G401 (cell line): ENCODE results near the gene MOV10. TPM values are rescaled to one million over a fixed set of nuclear protein-coding genes. Genes with fewer than 3 reads are reported as not detected.
"Not testable (repeated sequence)": the region's sequence is repeated elsewhere in the genome, so short reads cannot be mapped to it uniquely, and the experiment has no call there.

ENCODE experiments used
- DNase-seq: peaks from one replicate; pipeline ENCODE4 v3.0.0-alpha.2; 2015; ENCODE audit warnings: low spot score
- in situ Hi-C: cut with HindIII; loops from 2 replicates; pipeline ENCODE4 v1.10.0; 2016; ENCODE audit warnings: low sequenced_read_pairs, mixed read lengths
- total RNA-seq: library from RNA; depleted of rRNA; stranded (reverse); fragments of >200 nt; shearing (Covaris generic); gene quantifications from 2 replicates; pipeline ENCODE4 v1.2.3, GENCODE V29; 2014; rRNA removed

Gene MOV10
- total RNA-seq, 1 experiment from 2014 or later: 61.1 TPM

DNA sequence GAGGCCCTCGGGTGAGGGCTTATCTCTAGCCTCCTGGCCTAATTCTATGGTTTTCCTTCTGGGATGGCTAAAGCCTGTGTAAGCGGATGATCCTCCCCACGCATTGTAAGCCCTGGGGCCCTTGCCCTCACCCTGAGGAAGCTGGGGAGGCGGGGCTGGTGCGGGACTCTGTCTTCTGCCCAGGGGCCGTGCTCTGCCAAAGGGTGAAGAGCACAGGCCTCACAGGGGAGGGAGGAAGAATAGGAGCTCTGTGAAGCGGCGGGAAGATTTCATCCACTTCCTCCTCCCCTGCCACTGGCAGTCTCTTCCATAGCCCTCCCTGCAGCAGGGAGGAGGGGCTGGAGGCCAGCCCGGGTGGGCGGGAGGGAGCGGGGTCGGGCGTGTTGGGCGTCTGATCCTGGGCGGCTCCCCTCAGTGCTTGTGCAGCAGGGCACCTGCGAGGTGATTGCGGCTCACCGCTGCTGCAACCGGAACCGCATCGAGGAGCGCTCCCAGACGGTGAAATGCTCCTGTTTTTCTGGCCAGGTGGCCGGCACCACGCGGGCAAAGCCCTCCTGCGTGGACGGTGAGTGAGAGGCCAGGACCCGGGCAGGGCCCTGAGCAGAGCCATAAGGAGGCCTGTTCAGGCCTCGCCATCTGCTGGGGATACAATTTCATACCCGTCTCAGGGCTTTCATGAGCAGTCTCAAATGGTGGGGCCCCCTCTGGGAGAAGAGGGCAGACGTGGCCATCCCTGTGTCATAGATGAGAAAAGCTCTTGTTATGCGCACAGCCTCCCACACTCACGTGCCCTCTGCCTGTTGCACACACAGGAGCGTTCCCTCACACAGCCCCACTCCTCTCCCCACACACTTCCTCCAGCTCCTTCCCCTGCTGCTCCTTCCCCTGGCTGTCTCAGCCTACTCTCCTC, 48.4 kb downstream of the MOV10 start:
- peak; percentile 62 for DNase-seq

DNA sequence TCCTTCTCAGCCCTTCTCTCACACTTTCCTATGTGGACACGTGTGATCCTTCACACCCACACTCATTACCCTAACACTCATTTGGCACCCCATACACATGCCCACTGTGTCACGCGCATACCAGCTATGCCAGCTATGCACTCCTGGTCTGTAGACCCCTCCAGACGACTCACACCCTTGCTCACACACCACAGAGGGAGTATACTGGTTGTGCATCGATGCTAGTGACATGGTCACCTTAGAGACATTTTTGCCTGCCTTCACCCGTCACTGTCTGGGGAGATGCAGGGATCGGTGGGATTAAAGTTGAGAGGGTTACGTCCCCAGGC, 49.0 kb downstream of the MOV10 start:
- in situ Hi-C loops: no loop called here
- no peak for DNase-seq

More for the DNA sequence above, 48.4 kb downstream of the MOV10 start:
- in situ Hi-C loops: no loop called here

DNA sequence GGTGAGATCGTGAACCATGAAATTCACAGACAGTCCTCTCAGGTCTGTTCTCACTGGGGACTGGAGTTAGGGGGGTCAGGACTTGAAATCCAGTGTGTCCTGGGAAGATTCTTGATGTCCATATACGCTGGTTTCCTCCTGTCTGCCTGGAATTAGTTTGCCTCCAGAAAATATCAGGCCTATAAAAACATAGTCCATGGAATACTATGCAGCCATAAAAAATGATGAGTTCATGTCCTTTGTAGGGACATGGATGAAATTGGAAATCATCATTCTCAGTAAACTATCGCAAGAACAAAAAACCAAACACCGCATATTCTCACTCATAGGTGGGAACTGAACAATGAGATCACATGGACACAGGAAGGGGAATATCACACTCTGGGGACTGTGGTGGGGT, 49.8 kb downstream of the MOV10 start:
- in situ Hi-C loops, DNase-seq: not testable (repeated sequence)

DNA sequence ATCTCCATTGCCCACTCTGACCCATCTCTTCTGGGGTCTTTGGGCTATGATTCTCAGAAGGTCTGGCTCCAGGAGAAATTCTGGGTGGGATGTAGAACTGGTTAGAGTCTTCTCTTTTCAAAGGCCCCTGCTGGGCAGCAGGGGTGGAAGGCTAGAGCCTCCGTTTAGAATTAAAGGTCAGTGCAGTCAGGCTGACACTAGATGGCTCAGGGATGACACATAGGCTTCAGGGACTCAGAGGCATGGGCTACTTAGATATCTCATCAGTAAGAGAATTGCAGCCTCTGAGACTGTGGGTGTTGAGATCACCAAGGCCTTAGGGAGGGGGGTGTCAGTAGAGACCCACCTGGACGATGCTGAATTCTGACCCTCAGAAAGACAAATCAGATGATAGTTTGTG, 53.3 kb downstream of the MOV10 start:
- no peak for DNase-seq
- in situ Hi-C loops: no loop called here

DNA sequence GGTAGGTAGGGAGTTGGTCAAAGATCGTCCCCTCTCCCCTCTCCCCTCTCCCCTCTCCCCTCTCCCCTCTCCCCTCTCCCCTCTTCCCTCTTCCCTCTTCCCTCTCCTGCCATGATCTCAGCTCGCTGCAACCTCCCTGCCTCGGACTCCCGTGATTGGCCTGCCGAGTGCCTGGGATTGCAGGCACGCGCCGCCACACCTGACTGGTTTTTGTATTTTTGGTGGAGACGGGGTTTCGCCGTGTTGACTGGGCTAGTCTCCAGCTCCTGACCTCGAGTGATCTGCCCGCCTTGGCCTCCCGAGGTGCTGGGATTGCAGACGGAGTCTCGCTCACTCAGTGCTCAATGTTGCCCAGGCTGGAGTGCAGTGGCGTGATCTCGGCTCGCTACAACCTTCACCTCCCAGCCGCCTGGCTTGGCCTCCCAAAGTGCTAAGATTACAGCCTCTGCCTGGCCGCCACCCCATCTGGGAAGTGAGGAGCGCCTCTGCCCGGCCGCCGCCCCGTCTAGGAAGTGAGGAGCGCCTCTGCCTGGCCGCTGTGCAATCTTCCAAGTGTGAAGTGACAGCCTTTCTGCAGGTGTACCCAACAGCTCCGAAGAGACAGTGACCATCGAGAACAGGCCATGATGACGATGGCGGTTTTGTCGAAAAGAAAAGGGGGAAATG, 54.0 kb downstream of the MOV10 start:
- in situ Hi-C loops: not testable (repeated sequence)

DNA sequence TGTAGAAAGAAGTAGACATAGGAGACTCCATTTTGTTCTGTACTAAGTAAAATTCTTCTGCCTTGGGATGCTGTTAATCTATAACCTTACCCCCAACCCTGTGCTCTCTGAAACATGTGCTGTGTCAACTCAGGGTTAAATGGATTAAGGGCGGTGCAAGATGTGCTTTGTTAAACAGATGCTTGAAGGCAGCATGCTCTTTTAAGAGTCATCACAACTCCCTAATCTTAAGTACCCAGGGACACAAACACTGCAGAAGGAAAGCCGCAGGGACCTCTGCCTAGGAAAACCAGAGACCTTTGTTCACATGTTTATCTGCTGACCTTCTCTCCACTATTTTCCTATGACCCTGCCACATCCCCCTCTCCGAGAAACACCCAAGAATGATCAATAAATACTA, 54.6 kb downstream of the MOV10 start:
- DNase-seq, in situ Hi-C loops: not testable (repeated sequence)

More for the DNA sequence above, 54.0 kb downstream of the MOV10 start:
- DNase-seq: not testable (repeated sequence)

DNA sequence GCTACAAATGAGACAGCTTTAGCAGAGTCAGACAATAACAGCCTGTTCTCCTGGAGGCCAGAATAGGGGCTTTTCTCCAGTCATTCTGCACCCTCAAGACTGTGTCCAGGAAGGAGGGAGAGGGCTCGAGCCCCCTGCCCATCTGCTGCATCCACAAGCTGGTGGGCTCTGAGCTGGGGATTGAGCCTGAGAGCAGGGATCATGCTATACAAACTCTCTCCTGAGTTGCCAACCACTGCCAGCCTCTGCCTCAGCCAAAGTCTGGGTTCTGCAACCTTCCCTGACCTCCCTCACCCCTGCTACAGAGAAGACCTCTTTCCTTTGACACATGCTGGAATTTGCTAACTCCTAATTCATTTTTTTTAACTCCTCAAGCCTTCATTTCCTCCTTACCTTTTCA, 55.5 kb downstream of the MOV10 start:
- no peak for DNase-seq

DNA sequence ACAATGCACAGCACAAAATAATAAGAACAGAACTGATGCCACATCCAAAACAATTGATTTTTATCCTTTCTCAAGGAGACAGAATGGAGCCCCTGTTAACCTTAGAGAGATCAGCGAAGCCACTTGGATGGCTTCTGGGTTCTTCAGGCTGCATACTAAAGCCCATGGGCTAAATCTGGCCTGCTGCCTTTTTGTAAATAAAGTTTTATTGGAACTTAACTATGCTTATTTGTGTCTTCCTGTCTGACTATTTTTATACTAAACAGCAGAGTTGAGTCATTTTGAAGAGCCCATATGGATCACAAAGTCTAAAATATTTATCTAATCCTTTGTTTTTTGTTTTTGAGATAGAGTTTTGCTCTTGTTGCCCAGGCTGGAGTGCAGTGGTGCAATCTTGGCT, 57.0 kb downstream of the MOV10 start:
- no peak for DNase-seq
- in situ Hi-C loops: no loop called here

More for the DNA sequence above, 55.5 kb downstream of the MOV10 start:
- in situ Hi-C loops: no loop called here

DNA sequence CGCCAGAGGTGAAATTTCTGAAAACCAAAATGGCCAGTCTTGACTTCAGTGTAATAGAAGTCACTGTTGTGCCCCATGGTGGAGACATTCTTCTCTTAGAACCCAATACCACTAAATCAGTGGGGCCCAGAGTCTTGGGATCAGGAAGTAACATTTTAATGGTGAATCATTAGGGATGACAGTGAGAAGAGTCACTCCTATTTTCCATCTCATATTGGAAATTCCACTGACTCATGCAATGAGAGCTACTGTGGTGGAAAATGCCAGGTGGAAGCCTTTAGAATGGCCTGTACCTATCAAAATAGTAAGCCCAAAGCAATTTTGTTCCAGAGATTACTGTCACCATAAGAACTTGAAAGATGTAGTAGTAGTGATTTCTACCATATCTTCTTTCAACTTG, 61.3 kb downstream of the MOV10 start:
- in situ Hi-C loops: no loop called here
- DNase-seq: no peak

DNA sequence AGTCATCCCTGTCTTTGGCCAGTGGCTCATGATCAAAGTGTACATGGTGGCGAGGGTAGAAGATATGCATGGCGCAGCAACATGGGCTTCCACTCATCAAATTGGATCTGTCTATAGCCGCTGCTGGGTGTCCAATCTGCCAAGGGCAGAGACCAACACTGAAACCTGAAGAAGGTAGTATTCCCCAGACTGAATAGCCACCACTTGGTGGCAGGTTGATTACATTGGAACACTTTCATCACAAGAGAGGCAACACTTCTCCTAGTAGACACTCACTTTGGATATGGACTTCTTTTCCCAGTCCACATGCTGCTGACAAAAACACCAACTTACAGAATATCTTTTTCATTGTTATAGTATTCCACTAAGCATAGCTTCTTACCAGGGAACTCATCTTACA, 63.1 kb downstream of the MOV10 start:
- in situ Hi-C loops: no loop called here
- no peak for DNase-seq

DNA sequence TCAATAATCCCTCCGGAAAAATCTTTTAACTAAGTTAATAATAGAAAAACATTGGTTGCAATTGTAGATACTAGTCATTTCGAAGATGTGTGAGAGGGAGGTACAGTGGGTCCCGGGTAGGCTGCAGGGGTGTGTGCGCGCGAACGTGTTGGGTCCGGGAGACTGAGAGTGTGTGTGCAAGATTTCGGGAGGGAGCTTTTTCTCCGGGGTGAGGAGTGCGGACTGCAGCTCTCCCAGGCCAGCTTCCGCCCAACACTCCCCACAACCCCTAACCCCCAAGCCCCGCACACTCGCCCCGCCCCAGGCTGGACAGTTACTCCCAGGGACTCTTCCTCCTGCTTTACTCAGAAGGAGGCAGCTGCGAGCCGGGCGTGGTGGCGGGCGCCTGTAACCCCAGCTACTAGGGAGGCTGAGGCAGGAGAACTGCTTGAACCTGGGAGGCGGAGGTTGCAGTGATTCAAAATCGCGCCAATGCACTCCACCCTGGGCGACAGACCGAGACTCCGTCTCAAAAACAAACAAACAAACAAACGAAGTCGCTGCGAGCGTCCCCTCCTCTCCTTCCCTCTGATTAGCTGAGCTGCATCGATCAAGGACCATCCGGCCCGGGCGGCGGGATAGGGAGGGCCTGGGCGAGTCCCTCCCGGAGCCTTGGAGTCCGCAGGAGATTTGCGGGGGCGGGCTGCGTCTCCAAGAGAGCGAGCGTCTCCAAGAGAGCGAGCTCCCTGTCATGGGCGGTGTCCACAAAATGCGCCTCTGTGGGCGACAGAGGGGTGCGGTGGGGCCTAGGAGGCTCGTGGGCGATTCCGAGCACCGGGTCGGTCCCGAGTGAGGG, 68.9 kb downstream of the MOV10 start:
- no peak for DNase-seq

DNA sequence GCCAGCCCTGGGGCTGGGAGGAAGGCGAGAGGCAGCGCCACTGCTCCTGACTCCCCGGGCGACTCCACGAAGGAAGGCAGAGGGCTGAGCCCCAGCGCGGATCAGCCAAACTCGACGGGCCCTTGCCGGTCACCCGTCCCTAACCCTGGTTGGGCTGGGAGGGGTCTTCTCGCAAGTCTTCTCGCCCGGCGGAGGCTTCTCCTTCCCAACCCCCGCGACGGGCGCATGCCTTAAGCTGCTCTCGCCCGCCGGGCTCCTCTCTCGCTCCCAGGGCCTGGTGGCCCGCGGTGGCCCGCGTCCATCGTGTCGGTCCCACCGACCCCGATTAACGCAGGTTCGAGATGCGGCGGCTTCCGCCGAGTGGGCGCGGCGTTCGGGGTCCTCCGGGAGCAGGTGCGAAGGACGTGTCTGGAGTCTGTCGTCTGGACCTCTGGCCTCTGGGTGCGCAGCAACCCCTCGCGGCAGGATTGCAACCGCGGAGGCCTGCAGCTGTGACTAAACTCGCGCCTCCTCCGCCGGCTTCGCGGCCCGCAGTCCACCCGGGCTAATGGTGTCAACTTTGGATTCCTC, 69.6 kb downstream of the MOV10 start:
- no peak for DNase-seq
- in situ Hi-C loops: no loop called here

More for the DNA sequence above, 68.9 kb downstream of the MOV10 start:
- in situ Hi-C loops: no loop called here

DNA sequence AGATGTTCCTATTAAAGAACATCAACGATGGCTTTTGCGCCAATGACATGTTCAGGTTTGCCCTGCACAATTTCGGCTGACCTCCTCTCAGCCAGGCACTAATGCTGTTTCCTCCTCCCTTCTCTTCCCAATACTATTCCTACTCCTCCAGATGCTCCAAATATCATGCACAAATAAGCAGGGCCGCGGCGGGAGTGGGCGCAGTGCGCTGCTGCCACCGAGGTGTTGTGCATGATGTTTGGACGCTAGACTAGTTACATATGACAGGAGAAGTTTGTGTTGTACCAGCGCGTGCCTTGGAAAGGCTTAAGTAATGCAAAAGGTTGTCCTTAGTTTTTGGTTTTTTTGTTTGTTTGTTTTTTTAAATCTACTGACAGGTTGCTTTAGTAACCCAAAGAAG, 73.9 kb downstream of the MOV10 start:
- in situ Hi-C loops: no loop called here
- no peak for DNase-seq

Other genes with a start within 250 kb of the MOV10 start
- 14.6 and 17.3 TPM in 2 replicates for gene WNT2B, start 165.7 kb upstream of the MOV10 start, total RNA-seq
- 23.9 and 34.4 TPM in 2 replicates for gene ST7L, start 55.5 kb upstream of the MOV10 start, total RNA-seq
- 243 and 371 TPM in 2 replicates for gene CAPZA1, start 54.8 kb upstream of the MOV10 start, total RNA-seq
- gene RHOC, start 32.5 kb downstream of the MOV10 start, total RNA-seq: 381 and 425 TPM in 2 replicates
- gene PPM1J, start 40.7 kb downstream of the MOV10 start, total RNA-seq: 10.1 and 13.2 TPM in 2 replicates